Measurements from ENCODE around the gene BCL7A.
A peak's percentile ranks its signal among the peaks of the same experiment; 100 is the strongest.
"Not testable (repeated sequence)": the region's sequence is repeated elsewhere in the genome, so short reads cannot be mapped to it uniquely, and the experiment has no call there.

Gene BCL7A

GRCh38 chr12:122094735-122095631 lies 73.3 kb downstream of the BCL7A start:
- DNase-seq (ENCODE audit: low read depth), result no peak

GRCh38 chr12:122096014-122096413 lies 74.3 kb downstream of the BCL7A start:
- DNase-seq (ENCODE audit: low read depth), result no peak

- DNase-seq (ENCODE audit: low read depth), result no peak
Observed at GRCh38 chr12:122096591-122097149, 75.0 kb downstream of the BCL7A start.

- DNase-seq (ENCODE audit: low read depth), result no peak
Observed at GRCh38 chr12:122097584-122097926, 75.9 kb downstream of the BCL7A start.

- peak; percentile 74 for DNase-seq (ENCODE audit: low read depth)
Observed at GRCh38 chr12:122097927-122098756, 76.5 kb downstream of the BCL7A start.

GRCh38 chr12:122099280-122099749 lies 77.6 kb downstream of the BCL7A start:
- no peak for DNase-seq (ENCODE audit: low read depth)

- DNase-seq (ENCODE audit: low read depth), result no peak
Observed at GRCh38 chr12:122099856-122100255, 78.2 kb downstream of the BCL7A start.

GRCh38 chr12:122100568-122100967 lies 78.9 kb downstream of the BCL7A start:
- no peak for DNase-seq (ENCODE audit: low read depth)

GRCh38 chr12:122102331-122102730 lies 80.6 kb downstream of the BCL7A start:
- peak; percentile 31 for DNase-seq (ENCODE audit: low read depth)

GRCh38 chr12:122104844-122105243 lies 83.2 kb downstream of the BCL7A start:
- DNase-seq (ENCODE audit: low read depth), result no peak

- not testable (repeated sequence) for DNase-seq (ENCODE audit: low read depth)
Observed at GRCh38 chr12:122105496-122105895, 83.8 kb downstream of the BCL7A start.

- no peak for DNase-seq (ENCODE audit: low read depth)
Observed at GRCh38 chr12:122106843-122107242, 85.2 kb downstream of the BCL7A start.

GRCh38 chr12:122107261-122107660 lies 85.6 kb downstream of the BCL7A start:
- DNase-seq (ENCODE audit: low read depth), result peak; percentile 53

GRCh38 chr12:122111089-122111641 lies 89.5 kb downstream of the BCL7A start:
- no peak for DNase-seq (ENCODE audit: low read depth)
